OCI-LY1 (cell line): ENCODE results near the gene CTXND1.

Experiments used
- EZH2 ChIP-seq: fragments of 200-600 bp; sonication (generic), shearing (Covaris generic); IDR thresholded peaks from 2 replicates; pipeline ENCODE4 v1.8.0; 2017; ENCODE audit warnings: borderline replicate concordance, mixed run types, mild to moderate bottlenecking, antibody characterized with exemption, low read length, moderate library complexity, mixed read lengths
- TF ChIP-seq, protein P1 (sequence below): fragments of 200-600 bp; sonication (generic), shearing (Covaris generic); IDR thresholded peaks from 2 replicates; pipeline ENCODE4 v1.5.1; 2017; ENCODE audit warnings: mild to moderate bottlenecking, antibody characterized with exemption, low read length, moderate library complexity, mixed read lengths

DNA sequence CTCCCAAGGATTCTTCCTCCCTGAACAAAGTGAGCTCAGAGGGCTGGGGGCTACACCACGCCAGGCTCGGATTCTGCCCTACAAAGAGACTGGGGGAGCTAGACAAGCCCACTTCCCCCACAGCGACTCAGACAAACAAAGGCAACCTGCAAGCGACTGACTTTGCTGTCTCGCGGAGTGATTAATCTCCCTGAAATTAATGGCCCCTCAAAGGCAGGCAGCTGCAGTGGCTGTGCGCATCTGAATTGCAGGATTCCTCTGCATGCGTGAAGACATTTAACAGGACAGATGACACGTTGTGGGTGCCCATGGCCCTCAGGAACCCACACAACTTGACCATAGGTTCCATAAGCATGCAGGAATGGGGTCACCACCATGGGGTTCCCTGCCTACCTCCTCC is 18.4 kb downstream of the CTXND1 start:
- no peak for TF ChIP-seq EZH2
- TF ChIP-seq, protein P1, sequence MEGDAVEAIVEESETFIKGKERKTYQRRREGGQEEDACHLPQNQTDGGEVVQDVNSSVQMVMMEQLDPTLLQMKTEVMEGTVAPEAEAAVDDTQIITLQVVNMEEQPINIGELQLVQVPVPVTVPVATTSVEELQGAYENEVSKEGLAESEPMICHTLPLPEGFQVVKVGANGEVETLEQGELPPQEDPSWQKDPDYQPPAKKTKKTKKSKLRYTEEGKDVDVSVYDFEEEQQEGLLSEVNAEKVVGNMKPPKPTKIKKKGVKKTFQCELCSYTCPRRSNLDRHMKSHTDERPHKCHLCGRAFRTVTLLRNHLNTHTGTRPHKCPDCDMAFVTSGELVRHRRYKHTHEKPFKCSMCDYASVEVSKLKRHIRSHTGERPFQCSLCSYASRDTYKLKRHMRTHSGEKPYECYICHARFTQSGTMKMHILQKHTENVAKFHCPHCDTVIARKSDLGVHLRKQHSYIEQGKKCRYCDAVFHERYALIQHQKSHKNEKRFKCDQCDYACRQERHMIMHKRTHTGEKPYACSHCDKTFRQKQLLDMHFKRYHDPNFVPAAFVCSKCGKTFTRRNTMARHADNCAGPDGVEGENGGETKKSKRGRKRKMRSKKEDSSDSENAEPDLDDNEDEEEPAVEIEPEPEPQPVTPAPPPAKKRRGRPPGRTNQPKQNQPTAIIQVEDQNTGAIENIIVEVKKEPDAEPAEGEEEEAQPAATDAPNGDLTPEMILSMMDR = no peak
